A549 (cell line): ENCODE data around the gene ATXN7L1. TPM values are rescaled to one million over a fixed set of nuclear protein-coding genes. Genes with fewer than 3 reads are reported as not detected.
"Not testable (repeated sequence)": the region's sequence is repeated elsewhere in the genome, so short reads cannot be mapped to it uniquely, and the experiment has no call there.

Experiments used
- ATAC-seq, 2 experiments: fragments of 200-7000 bp in 1 of 2; fragments of >200 bp in 1 of 2; cut with Nextera tagmentation in 1 of 2; cut with Tn5 transposase in 1 of 2; 3 replicates each; pipeline versions ENCODE4 v1.8.0 to v1.9.1; 2018 to 2020; ENCODE audit warnings: mild to moderate bottlenecking in 1 of 2, moderate library complexity in 1 of 2
- CTCF ChIA-PET: fragments of 300-600 bp; sonication (Branson Sonifier 250); formaldehyde crosslinking; extraction: SDS; loops from one replicate; lab custom pipeline; 2021; ENCODE audit warnings: antibody characterized with exemption, inconsistent platforms; lab: Yijun Ruan, JAX
- POLR2A ChIA-PET: fragments of 350-600 bp; formaldehyde crosslinking; extraction: SDS; loops from one replicate; lab custom pipeline; 2021; ENCODE audit warnings: antibody characterized with exemption, inconsistent platforms; lab: Yijun Ruan, JAX
- DNase-seq, 2 experiments: peaks; one replicate each; pipeline versions ENCODE4 v3.0.0 to v3.0.0-alpha.2; 2011 to 2016; ENCODE audit warnings: low read depth in 1 of 2, low spot score in 1 of 2
- FAIRE-seq: peaks from 2 replicates; lab custom pipeline; 2011; peaks lifted over from hg19 to GRCh38; lab: Jason Lieb, UNC
- H3K27ac ChIP-seq, 2 experiments: fragments of >200 bp; sonication (Bioruptor Twin); formaldehyde crosslinking; 3 replicates each; pipeline ENCODE4 v1.5.1; 2016 to 2017
- H3K4me1 ChIP-seq: fragments of >200 bp; sonication (Bioruptor Twin); formaldehyde crosslinking; 3 replicates; pipeline ENCODE4 v1.6.1; 2016
- H3K4me2 ChIP-seq: fragments of >200 bp; sonication (Bioruptor Twin); formaldehyde crosslinking; 3 replicates; pipeline ENCODE4 v1.6.1; 2016
- H3K4me3 ChIP-seq: fragments of >200 bp; sonication (Bioruptor Twin); formaldehyde crosslinking; 3 replicates; pipeline ENCODE4 v1.5.1; 2016
- H3K9me3 ChIP-seq: fragments of >200 bp; sonication (Bioruptor Twin); formaldehyde crosslinking; 3 replicates; pipeline ENCODE4 v1.6.1; 2016
- BHLHE40 ChIP-seq: IDR thresholded peaks from 2 replicates; pipeline ENCODE4 v1.6.1; 2012; ENCODE audit warnings: low read depth, low read length, inconsistent platforms
- CBX2 ChIP-seq: fragments of 200-600 bp; sonication (generic); IDR thresholded peaks from 2 replicates; pipeline ENCODE4 v1.6.1; 2016; ENCODE audit warnings: low read depth, mild to moderate bottlenecking, borderline replicate concordance
- EHMT2 ChIP-seq: fragments of 200-600 bp; sonication (generic); IDR thresholded peaks from 2 replicates; pipeline ENCODE4 v1.6.1; 2016; ENCODE audit warnings: antibody characterized with exemption, low read depth, mild to moderate bottlenecking, moderate library complexity
- ELK1 ChIP-seq: fragments of 150-350 bp; IDR thresholded peaks from 2 replicates; pipeline ENCODE4 v1.6.1; 2014; ENCODE audit warnings: low read depth, mild to moderate bottlenecking, low read length
- EP300 ChIP-seq, 2 experiments: fragments of >200 bp; sonication (Bioruptor Twin); formaldehyde crosslinking; IDR thresholded peaks; 2 replicates in 1 of 2; 3 replicates in 1 of 2; pipeline ENCODE4 v1.6.1; 2016 to 2017
- FOSL2 ChIP-seq, 2 experiments: fragments of 450-650 bp in 1 of 2; fragments of >200 bp in 1 of 2; sonication (Bioruptor Twin) in 1 of 2; formaldehyde crosslinking; IDR thresholded peaks; 2 replicates each; pipeline versions ENCODE4 v1.5.0 to v1.6.1; 2016 to 2020; ENCODE audit warnings: mild to moderate bottlenecking in 1 of 2, moderate library complexity in 1 of 2
- GATA3 ChIP-seq: IDR thresholded peaks from 2 replicates; pipeline ENCODE4 v1.6.1; 2012; ENCODE audit warnings: borderline replicate concordance
- HDAC2 ChIP-seq: fragments of 200-600 bp; sonication (generic); IDR thresholded peaks from 2 replicates; pipeline ENCODE4 v1.6.1; 2016
- HOXB5 ChIP-seq: fragments of 250-450 bp; sonication (Bioruptor Pico); IDR thresholded peaks from 2 replicates; pipeline ENCODE4 v1.5.0; 2020; ENCODE audit warnings: mild to moderate bottlenecking, moderate library complexity
- JUNB ChIP-seq: fragments of >200 bp; sonication (Bioruptor Twin); formaldehyde crosslinking; IDR thresholded peaks from 2 replicates; pipeline ENCODE4 v1.6.1; 2016
- KDM5A ChIP-seq: fragments of 200-600 bp; sonication (generic); IDR thresholded peaks from 2 replicates; pipeline ENCODE4 v1.6.1; 2016; ENCODE audit warnings: antibody characterized with exemption, mild to moderate bottlenecking
- PBX3 ChIP-seq: IDR thresholded peaks from 2 replicates; pipeline ENCODE4 v1.6.1; 2012
- POLR2A ChIP-seq: IDR thresholded peaks from 2 replicates; pipeline ENCODE4 v1.6.1; 2012; ENCODE audit warnings: mild to moderate bottlenecking, low read length
- RCOR1 ChIP-seq: fragments of 150-350 bp; IDR thresholded peaks from 2 replicates; pipeline ENCODE4 v1.6.1; 2014; ENCODE audit warnings: antibody characterized with exemption, low read length, low read depth
- REST ChIP-seq: fragments of 200-600 bp; sonication (generic); IDR thresholded peaks from 2 replicates; pipeline ENCODE4 v1.6.1; 2016; ENCODE audit warnings: antibody characterized with exemption, mild to moderate bottlenecking, moderate library complexity
- RNF2 ChIP-seq: fragments of 200-600 bp; sonication (generic); IDR thresholded peaks from 2 replicates; pipeline ENCODE4 v1.6.1; 2016; ENCODE audit warnings: low read depth, mild to moderate bottlenecking, antibody characterized with exemption, moderate library complexity, borderline replicate concordance
- TP53 ChIP-seq: fragments of 250-450 bp; sonication (Bioruptor Pico); IDR thresholded peaks from 2 replicates; pipeline ENCODE4 v1.5.0; 2021; ENCODE audit warnings: mild to moderate bottlenecking, moderate library complexity
- ZFP36 ChIP-seq: fragments of 450-650 bp; IDR thresholded peaks from 2 replicates; pipeline ENCODE4 v1.6.1; 2014; ENCODE audit warnings: borderline replicate concordance; ENCODE audit not compliant: partially characterized antibody
- ZSCAN20 ChIP-seq: fragments of 250-450 bp; sonication (Bioruptor Pico); IDR thresholded peaks from 2 replicates; pipeline ENCODE4 v1.8.0; 2022; ENCODE audit warnings: mild to moderate bottlenecking, moderate library complexity
- WGBS: methylation state at CpG from one replicate; pipeline ENCODE4 v1.1.6; 2017; ENCODE audit errors: missing lambda C conversion rate; 5-methylcytosine and 5-hydroxymethylcytosine counted together
- polyA plus RNA-seq, 4 experiments: library from polyadenylated mRNA; depleted of rRNA in 3 of 4; stranded (reverse); fragments of >200 nt; fragmentation: RNase III in 1 of 4; extraction: RNeasy Plus Mini Kit Qiagen cat#74134 plus additional on column Dnase treatment in 1 of 4; gene quantifications; 2 replicates in 3 of 4; 3 replicates in 1 of 4; pipeline ENCODE4 v1.2.3, GENCODE V29; 2011 to 2017

The ATXN7L1 gene
- polyA plus RNA-seq, 2 of the 4 experiments (the other 2 are of a cell fraction) = 4.5 to 5.7 TPM

GRCh38 chr7:105712877-105713276, 163.5 kb downstream of the ATXN7L1 start:
- ChIA-PET POLR2A (no interaction called here), CTCF (no interaction called here)
- Histone ChIP-seq H3K4me1 (no peaks in the 10 kb centered on the region), H3K27ac (no peak overlapping the region), H3K4me3 (no peak overlapping the region), H3K9me3 (peaks cover 30% of the 10 kb centered on the region), H3K4me2 (no peak overlapping the region)
- 78% methylated on average over 3 of the region's 3 CpGs for WGBS
- ATAC-seq (no peak), FAIRE-seq (no peak), DNase-seq (no peak)
- no peak for TF ChIP-seq BHLHE40
- no peak for TF ChIP-seq TP53 (CRISPR knock-in tag)
- TF ChIP-seq RNF2 = no peak
- TF ChIP-seq JUNB = no peak
- TF ChIP-seq HOXB5 (CRISPR knock-in tag) = no peak
- TF ChIP-seq RCOR1 = no peak
- TF ChIP-seq ZSCAN20 (CRISPR knock-in tag) = no peak
- no peak for TF ChIP-seq POLR2A
- TF ChIP-seq FOSL2 (IDR thresholded peaks at IDR 0.05) = no peak
- TF ChIP-seq FOSL2 (CRISPR knock-in tag; IDR thresholded peaks at IDR 0.05) = no peak
- TF ChIP-seq PBX3 = no peak
- no peak for TF ChIP-seq CBX2
- no peak for TF ChIP-seq KDM5A
- TF ChIP-seq GATA3 = no peak
- TF ChIP-seq HDAC2 = no peak
- TF ChIP-seq ELK1 = no peak
- TF ChIP-seq EP300 (IDR thresholded peaks at IDR 0.05) = no peak

GRCh38 chr7:105711726-105712402, 164.5 kb downstream of the ATXN7L1 start:
- ChIA-PET POLR2A (no interaction called here), CTCF (no interaction called here)
- peaks cover 30% of the 10 kb centered on the region for H3K9me3 ChIP-seq

GRCh38 chr7:105710720-105711119, 165.7 kb downstream of the ATXN7L1 start:
- H3K4me3 ChIP-seq, ATAC-seq, H3K27ac ChIP-seq, H3K4me2 ChIP-seq, CTCF ChIA-PET, POLR2A ChIA-PET, DNase-seq, H3K4me1 ChIP-seq, FAIRE-seq: not testable (repeated sequence)
- WGBS = 87% methylated on average over 4 of the region's 4 CpGs
- H3K9me3 ChIP-seq = peaks cover 30% of the 10 kb centered on the region

More at GRCh38 chr7:105711726-105712402, 164.5 kb downstream of the ATXN7L1 start:
- DNase-seq = no peak
- peak; percentile 96 for TF ChIP-seq ZFP36
- no peak for TF ChIP-seq EHMT2
- no peak for TF ChIP-seq REST
- H3K4me1 ChIP-seq = no peaks in the 10 kb centered on the region
- FAIRE-seq = no peak
- no peak overlapping the region for H3K4me3 ChIP-seq
- no peak overlapping the region for H3K4me2 ChIP-seq
- no peak overlapping the region for H3K27ac ChIP-seq
- 73% methylated on average over 5 of the region's 5 CpGs for WGBS
- ATAC-seq = no peak
